Right lung (tissue), 5 donors: ENCODE data around the gene SPACA6. TPM values are rescaled to one million over a fixed set of nuclear protein-coding genes. Genes with fewer than 3 reads are reported as not detected.
"Not testable (repeated sequence)": the region's sequence is repeated elsewhere in the genome, so short reads cannot be mapped to it uniquely, and the experiment has no call there.

Experiments
- DNase-seq, 2 donors: peaks; one replicate each; pipeline ENCODE4 v3.0.0-alpha.2; 2013
- polyA plus RNA-seq, 5 donors: library from polyadenylated mRNA; unstranded; fragments of 120-200 nt; gene quantifications; one replicate each; pipeline versions ENCODE4 v1.2.1 to v1.2.3, GENCODE V29; 2013; ENCODE audit warnings: inconsistent platforms in 1 of 5, low replicate concordance in 1 of 5; ENCODE audit not compliant: insufficient read length in 5 of 5, insufficient read depth in 1 of 5

The SPACA6 gene
- polyA plus RNA-seq, 5 donors, result 14.7 to 21.7 (median 20.5) TPM

DNA sequence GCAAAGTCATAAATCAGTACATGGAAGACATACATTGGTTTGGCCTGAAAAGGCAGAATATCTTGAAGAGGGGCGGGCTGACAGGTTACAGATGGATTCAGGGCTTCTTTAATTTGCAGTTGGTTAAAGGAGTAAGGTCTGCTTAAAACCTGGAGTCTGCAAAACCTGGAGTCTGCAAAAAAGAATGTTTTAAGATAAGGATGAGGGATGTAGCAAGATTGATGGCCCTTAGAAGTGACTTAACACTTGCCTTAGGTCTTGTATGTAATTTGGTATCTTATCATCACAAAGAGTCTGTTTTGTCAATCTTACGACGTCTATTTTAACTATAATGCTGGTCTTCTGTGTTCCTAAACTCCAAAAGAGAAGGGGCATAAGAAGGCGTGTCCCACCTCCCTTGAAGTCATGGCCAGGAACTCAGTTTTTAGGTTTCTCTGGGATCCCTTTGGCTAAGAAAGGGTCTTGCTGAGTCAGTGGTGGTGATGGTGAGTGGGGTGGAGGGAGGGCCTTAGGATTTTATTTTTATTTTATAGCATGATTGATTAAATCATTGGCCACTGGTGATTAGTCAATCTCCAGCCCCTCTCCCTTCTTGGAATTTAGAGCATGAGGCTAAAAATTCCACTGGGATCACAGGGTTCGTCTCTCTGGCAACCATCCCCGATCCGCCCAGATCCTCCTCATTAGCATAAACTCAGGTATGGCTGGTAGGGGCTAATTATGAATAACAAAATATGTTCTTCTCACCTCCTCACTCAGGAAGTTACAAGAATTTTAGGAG, 40.8 kb downstream of the SPACA6 start:
- DNase-seq, result no peak

DNA sequence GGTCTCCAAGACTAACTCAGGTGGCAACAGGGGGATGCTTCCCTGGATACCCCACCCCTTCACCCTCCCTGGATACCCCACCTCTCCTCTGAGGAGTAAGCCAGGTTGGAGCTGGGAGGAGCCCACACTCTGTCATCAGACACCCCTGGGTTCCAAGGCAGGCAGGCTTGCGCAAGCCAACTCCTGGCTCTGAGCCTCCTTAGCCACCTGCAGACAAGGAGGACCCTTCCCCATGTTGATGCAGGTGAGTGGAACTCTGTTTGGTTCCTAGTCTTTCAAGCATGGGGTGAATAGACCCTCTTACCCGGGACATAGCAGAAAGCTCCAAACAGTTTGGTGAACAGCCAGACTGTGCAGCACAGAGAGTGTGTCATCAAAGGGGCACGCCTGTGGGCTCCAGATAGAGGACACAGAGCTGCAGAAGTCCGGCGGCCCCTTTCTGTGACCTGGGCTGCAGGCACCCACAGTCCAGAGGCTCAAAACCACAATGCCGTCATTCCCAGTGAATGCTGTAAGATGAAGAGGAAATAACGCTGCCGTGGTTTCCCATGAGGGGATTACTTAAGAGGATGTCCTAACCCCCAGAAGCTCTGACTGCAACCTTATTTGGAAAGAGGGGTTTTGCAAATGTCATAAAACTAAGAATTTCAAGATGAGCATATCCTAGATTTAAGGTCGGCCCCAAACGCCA, 42.8 kb downstream of the SPACA6 start:
- DNase-seq, result no peak

DNA sequence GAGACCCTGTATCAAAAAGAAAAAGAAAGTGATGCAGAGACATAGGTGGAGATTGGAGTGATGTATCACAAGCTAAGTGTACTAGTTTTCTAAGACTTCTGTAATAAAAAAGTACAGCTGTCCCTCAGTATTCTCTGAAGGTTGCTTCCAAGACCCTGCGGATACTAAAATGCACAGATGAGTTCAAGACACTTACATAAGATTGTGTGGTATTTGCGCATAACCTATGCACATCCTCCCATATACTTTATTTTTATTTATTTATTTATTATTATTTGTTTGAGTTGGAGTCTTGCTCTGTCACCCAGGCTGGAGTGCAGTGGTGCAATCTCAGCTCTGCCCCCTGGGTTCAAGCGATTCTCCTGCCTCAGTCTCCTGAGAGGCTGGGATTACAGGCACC, 44.3 kb downstream of the SPACA6 start:
- DNase-seq, result no peak

DNA sequence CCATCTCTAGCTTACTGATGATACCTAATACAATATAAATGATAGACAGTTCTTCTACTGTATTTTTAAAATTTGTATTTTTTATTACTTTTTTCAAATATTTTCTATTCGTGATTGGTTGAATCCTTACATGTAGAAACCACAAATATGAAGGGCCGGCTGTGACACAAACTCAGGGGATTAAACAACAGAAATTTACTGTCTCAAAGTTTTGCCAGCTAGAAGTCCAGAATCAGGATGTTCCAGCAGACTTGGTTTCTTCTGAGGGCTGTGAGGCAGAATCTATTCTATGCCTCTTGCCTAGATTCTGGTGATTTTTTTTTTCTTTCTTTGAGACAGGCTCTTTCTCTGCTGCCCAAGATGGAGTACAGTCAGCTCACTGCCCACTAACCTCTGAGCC, 44.8 kb downstream of the SPACA6 start:
- no peak for DNase-seq

DNA sequence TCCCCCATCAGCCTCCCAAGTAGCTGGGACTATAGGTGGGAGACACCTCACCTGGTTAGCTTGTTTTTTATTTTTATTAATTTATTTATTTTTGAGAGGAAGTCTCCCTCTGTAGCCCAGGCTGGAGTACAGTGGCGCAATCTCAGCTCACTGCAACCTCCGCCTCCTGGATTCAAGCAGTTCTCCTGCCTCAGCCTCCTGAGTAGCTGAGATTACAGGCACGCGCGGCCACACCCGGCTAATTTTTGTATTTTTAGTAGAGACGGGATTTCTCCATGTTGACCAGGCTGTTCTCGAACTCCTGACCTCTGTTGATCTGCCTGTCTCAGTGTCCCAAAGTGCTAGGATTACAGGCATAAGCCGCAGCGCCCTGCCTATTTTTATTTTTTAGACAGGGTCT, 45.4 kb downstream of the SPACA6 start:
- not testable (repeated sequence) for DNase-seq

DNA sequence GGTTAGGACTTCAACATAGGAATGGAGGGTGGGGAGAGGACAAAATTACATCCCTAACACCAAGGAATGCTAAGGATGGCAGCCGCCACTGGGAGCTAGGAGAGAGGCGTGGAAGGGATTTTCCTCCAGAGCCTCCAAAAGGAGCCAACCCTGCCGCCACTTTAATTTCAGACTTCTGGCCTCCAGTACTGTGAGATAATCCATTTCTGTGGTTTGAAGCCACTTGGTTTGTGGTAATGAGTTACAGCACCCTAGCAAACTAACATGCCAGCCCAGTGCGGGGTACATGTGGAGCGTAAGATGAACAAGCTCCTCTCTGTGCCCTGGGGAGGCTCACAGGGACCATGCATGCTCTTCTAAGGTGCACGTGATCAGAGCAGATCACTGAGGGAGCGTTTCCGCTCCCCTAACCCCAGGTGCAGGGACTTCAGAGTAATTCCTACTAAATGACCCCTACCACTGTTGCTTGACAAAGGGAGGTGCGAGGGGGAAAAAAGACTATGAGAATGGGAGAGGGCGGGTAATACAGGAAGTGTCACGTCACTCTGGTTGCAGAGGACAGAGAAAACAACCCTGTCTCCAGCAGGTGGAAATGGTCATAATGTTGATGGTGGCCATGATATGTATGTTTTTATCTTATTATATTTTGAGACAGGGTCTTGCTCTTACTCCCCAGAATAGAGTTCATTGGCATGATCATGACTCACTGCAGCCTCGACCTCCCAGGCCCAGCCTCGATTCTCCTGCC, 46.5 kb downstream of the SPACA6 start:
- DNase-seq, result no peak

DNA sequence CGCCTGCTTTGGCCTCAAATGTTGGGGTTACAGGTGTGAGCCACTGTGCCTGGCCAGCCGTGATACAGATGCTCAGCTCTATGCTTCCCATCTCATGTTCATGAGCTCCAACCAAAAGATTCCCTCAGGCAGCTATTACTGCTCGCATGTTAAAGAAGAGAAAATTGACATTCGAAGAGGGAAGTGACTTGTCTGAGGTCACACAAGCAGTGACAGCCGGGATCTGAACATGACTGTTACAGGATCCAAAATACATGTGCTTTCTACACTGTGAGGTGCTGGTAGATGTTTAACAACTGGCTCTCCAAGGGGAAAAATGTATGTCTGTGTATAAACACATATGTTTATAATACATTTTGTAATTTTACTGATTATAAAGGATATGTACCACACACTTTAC, 47.2 kb downstream of the SPACA6 start:
- no peak for DNase-seq

DNA sequence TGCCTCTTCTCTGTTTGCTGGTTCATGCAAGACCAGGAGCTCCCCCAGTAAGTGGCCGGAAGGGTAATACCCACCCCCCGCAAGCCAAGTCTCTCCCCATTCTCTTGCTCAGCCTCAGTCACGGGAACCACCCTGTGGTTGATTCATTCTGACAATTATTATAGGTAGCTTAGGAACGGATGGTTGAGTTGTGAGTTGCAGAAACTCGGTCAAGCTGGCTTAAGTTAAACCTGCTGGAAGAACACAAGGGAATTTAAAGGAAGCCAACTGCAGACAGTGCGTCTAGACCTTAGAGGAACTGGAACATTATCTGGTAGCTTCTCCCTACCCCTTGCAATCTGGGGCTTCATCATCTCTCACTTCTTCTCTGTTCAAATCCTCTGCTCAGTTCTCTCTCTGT, 49.7 kb downstream of the SPACA6 start:
- no peak for DNase-seq

DNA sequence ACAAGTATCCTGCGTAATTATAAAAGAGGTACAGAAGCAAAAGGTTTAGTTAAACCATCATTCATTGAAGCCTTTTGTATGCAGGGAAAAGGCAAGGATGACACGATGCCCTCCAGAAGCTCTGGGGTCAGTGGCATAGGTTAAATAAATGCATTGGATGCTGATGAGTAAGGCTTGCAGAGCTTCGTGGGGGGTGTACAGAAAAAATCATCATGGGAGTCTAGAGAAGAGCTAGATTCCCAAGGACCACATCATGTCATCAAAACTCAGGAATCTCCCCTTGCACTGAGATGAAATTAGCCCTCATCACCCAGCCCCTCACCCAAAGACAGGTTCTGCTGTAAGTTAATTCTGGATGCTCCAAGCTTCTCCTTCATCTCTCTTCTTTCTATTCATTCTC, 50.3 kb downstream of the SPACA6 start:
- DNase-seq, result no peak

DNA sequence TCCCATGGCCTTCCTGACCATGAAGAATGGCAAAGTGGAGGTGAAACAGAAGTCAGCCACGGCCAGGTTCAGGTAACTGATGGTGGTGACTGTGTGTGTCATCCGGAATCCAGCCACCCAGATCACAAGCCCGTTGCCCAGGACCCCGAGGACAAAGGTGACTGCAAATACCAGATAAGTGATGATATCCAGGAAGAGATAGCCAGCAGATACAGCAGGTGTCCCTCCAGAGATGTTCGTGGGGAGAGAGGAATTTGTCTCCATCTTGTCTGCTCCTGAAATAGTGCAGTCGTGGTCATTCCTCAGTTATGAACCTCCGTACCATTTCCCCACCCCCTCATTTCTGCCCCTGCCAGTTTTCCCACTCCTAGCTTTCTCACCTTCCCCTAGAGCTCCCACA, 53.6 kb downstream of the SPACA6 start:
- DNase-seq, result no peak

DNA sequence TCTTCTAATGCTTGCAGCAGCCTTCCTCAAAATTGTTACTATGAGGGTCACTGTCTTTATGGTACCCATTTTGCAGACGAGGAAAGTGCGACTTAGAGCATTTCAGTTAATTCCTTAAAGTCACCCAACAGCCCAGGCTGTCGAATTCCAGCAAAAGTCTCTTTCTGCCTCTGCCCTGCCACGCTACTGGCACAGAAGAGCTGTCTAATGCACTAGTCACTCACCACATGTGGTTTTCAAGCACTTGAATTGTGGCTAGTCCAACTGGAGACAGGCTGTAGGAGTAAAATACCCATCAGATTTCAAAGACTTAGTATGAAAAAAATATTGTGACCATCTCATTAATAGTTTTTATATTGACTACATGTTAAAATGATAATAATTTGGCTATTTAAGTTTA, 56.8 kb downstream of the SPACA6 start:
- DNase-seq, result no peak

DNA sequence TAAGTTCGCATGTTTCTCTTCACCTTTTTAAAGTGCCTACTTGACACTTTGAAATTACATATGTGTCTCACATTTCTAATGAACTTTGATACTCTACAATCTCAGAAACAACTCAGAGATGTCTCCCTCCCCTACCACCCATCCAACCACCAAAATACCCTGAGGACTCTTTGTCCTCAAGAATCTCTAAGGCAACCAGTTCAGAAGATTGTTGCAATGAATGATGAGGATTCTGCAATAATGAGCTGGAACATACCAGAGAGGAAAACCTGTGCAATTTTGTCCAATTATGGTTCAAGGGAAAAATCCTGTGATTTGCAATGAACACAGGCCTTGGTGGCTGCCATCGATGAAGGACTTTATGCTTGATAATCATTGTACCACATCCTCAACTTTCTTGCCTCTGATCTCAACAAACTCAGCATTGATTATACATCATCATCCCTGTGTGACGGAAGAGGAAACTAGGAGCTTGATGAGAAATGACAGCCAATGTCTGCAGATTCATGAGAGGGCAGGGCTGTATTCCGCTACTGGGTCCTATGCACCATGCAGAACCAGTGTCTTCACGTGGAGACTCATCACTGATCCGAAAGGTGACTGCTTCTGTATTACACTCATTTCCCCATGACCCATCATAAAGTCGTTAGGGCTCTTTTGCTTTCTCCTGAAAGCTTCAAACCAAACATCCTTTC, 57.4 kb downstream of the SPACA6 start:
- DNase-seq, result no peak

DNA sequence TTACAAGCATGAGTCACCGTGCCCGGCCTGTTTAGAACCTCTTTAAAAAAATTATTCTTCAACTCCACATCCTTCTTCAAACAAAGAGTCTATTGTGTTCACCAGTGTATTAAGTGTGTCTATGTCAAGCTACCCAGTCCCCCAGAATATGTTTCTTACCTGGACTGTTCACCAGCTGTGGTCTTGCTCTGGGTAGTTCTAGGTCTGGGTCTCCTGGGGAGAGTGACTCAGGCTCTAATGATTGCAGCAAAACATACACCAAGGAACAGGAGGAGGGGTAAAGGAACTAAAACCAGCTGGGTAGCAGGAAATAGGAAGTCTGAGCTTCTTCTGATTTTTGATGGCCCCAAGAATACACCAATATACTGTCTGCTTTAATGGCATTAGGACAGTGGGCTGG, 58.5 kb downstream of the SPACA6 start, which contains the start of gene FPR1:
FPR1 (minus strand) TSS at position 224 of the 400 bp plus-strand sequence. CDS start 4,884 bp downstream, outside the sequence.
- DNase-seq, result no peak

DNA sequence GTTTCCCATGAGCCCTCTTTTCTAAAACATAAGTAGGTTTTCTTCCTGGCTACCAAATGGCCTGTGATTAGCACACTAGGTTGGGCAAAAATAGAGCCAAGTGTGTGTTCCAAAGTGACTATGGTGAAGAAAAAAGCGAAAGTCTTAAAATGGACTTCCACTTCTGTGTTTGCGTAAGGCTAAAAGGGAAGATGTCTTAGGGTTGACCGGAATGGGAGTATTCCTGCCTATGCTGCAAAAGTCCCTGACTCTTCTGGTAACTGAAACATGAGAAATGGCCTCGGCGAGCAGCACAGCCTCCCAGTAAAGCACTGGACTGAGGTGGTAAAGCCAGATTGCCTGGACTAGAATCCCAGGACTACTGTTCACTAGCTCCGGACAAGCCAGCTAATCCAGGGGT, 61.0 kb downstream of the SPACA6 start:
- no peak for DNase-seq

DNA sequence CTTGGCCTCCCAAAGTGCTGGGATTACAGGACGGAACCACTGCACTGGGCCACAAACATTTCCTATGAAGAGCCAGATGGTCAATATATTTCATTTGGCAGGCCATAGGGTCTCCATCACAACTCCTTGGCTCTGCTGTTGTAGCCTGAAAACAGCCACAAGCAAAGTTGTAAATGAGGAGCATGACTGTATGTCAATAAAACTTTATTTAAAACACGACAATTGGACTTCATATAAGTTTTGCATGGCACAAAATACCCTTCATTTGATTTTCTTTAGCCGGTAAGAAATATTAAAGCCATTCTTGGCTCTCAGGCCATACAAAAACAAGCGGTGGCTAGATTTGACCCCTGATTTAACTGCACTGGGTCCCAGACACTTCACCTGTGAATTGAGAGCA, 61.6 kb downstream of the SPACA6 start:
- no peak for DNase-seq

Other genes with a start within 250 kb of the SPACA6 start
- gene SIGLEC8, start 234.9 kb upstream of the SPACA6 start, polyA plus RNA-seq, result under 1 TPM in 2 of 5 donors, not detected in 3; 0.05 to 0.06 TPM
- gene CEACAM18, start 214.8 kb upstream of the SPACA6 start, polyA plus RNA-seq, result not detected
- under 1 TPM in 2 of 5 donors, not detected in 3; 0.28 to 0.49 TPM for gene SIGLEC12, start 191.5 kb upstream of the SPACA6 start, polyA plus RNA-seq
- under 1 TPM in 4 of 5 donors, not detected in 1; 0.13 to 0.32 (median 0.23) TPM for gene SIGLEC6, start 161.7 kb upstream of the SPACA6 start, polyA plus RNA-seq
- 10 to 100 TPM; 11.1 to 22.4 (median 19.3) TPM for gene ZNF175, start 122.0 kb upstream of the SPACA6 start, polyA plus RNA-seq
- 1 to 10 TPM in 1 of 5 donors, under 1 TPM in 3, not detected in 1; 0.31 to 1.2 (median 0.50) TPM for gene SIGLEC5, start 62.9 kb upstream of the SPACA6 start, polyA plus RNA-seq
- gene SIGLEC14, start 46.5 kb upstream of the SPACA6 start, polyA plus RNA-seq, result 1 to 10 TPM in 4 of 5 donors, under 1 TPM in 1; 0.90 to 3.0 (median 2.2) TPM
- 1 to 10 TPM in 1 of 5 donors, under 1 TPM in 4; 0.20 to 1.4 (median 0.36) TPM for gene HAS1, start 30.7 kb downstream of the SPACA6 start, polyA plus RNA-seq
- gene FPR1, start 58.5 kb downstream of the SPACA6 start, polyA plus RNA-seq, result 1 to 10 TPM; 1.2 to 2.7 (median 2.3) TPM
- under 1 TPM; 0.18 to 0.45 (median 0.33) TPM for gene FPR2, start 67.8 kb downstream of the SPACA6 start, polyA plus RNA-seq
- 1 to 10 TPM in 3 of 5 donors, under 1 TPM in 2; 0.81 to 1.8 (median 1.0) TPM for gene FPR3, start 101.8 kb downstream of the SPACA6 start, polyA plus RNA-seq
- gene ZNF577, start 194.6 kb downstream of the SPACA6 start, polyA plus RNA-seq, result 10 to 100 TPM; 33.0 to 49.5 (median 44.6) TPM
- gene ZNF649, start 211.7 kb downstream of the SPACA6 start, polyA plus RNA-seq, result 10 to 100 TPM; 20.7 to 30.7 (median 28.9) TPM
- gene ZNF613, start 234.1 kb downstream of the SPACA6 start, polyA plus RNA-seq, result 10 to 100 TPM; 10.5 to 16.4 (median 13.7) TPM